ENCODE measurements around the gene FBRSL1. TPM values are rescaled to one million over a fixed set of nuclear protein-coding genes. Genes with fewer than 3 reads are reported as not detected.

Gene FBRSL1
- total RNA-seq, 1 donor from 2014 or later = 24.0 TPM

GRCh38 chr12:132495629-132496357 is 5.8 kb downstream of the FBRSL1 start:
- no peak for DNase-seq (ENCODE audit: extremely low read depth, low read depth, low spot score)

- DNase-seq (ENCODE audit: extremely low read depth, low read depth, low spot score) = no peak
Measured at GRCh38 chr12:132496358-132496669, 6.4 kb downstream of the FBRSL1 start.

GRCh38 chr12:132496710-132497109 is 6.8 kb downstream of the FBRSL1 start:
- no peak for DNase-seq (ENCODE audit: extremely low read depth, low read depth, low spot score)

GRCh38 chr12:132497514-132498405 is 7.8 kb downstream of the FBRSL1 start:
- no peak for DNase-seq (ENCODE audit: extremely low read depth, low read depth, low spot score)

GRCh38 chr12:132498931-132499330 is 9.0 kb downstream of the FBRSL1 start:
- DNase-seq (ENCODE audit: extremely low read depth, low read depth, low spot score) = no peak

- DNase-seq (ENCODE audit: extremely low read depth, low read depth, low spot score) = no peak
Measured at GRCh38 chr12:132500142-132500855, 10.3 kb downstream of the FBRSL1 start.

GRCh38 chr12:132500856-132501180 is 10.9 kb downstream of the FBRSL1 start:
- DNase-seq (ENCODE audit: extremely low read depth, low read depth, low spot score) = no peak

- no peak for DNase-seq (ENCODE audit: extremely low read depth, low read depth, low spot score)
Measured at GRCh38 chr12:132501204-132501940, 11.4 kb downstream of the FBRSL1 start.

GRCh38 chr12:132502149-132502881 is 12.4 kb downstream of the FBRSL1 start:
- no peak for DNase-seq (ENCODE audit: extremely low read depth, low read depth, low spot score)

GRCh38 chr12:132502882-132503193 is 12.9 kb downstream of the FBRSL1 start:
- DNase-seq (ENCODE audit: extremely low read depth, low read depth, low spot score) = no peak

GRCh38 chr12:132503618-132504204 is 13.8 kb downstream of the FBRSL1 start:
- DNase-seq (ENCODE audit: extremely low read depth, low read depth, low spot score) = no peak

GRCh38 chr12:132505105-132505851 is 15.3 kb downstream of the FBRSL1 start:
- no peak for DNase-seq (ENCODE audit: extremely low read depth, low read depth, low spot score)

- no peak for DNase-seq (ENCODE audit: extremely low read depth, low read depth, low spot score)
Measured at GRCh38 chr12:132505852-132506219, 15.9 kb downstream of the FBRSL1 start.

- peak; percentile 10 for DNase-seq (ENCODE audit: extremely low read depth, low read depth, low spot score)
Measured at GRCh38 chr12:132506328-132507160, 16.6 kb downstream of the FBRSL1 start.

- no peak for DNase-seq (ENCODE audit: extremely low read depth, low read depth, low spot score)
Measured at GRCh38 chr12:132507161-132507538, 17.2 kb downstream of the FBRSL1 start.

- no peak for DNase-seq (ENCODE audit: extremely low read depth, low read depth, low spot score)
Measured at GRCh38 chr12:132507656-132508490, 17.9 kb downstream of the FBRSL1 start.

GRCh38 chr12:132508491-132508740 is 18.5 kb downstream of the FBRSL1 start:
- DNase-seq (ENCODE audit: extremely low read depth, low read depth, low spot score) = no peak
